Adrenal gland (tissue), 5 donors: ENCODE data around the gene ABLIM2.

Source experiments
- CTCF ChIP-seq, 6 experiments: fragments of 450-650 bp in 4 of 6; fragments of 200-600 bp in 2 of 6; sonication (generic) in 1 of 6; IDR thresholded peaks; 1 replicate in 5 of 6; 2 replicates in 1 of 6; pipeline versions ENCODE4 v1.5.1 to v1.8.0; 2016 to 2021; ENCODE audit warnings: antibody characterized with exemption in 6 of 6, mild to moderate bottlenecking in 2 of 6, moderate library complexity in 1 of 6
- POLR2A ChIP-seq, 2 donors: fragments of 450-650 bp; IDR thresholded peaks; one replicate each; pipeline ENCODE4 v1.6.1; 2017; ENCODE audit warnings: antibody characterized with exemption in 2 of 2, mild to moderate bottlenecking in 2 of 2, moderate library complexity in 1 of 2
- donor health status: DM: no; HTN: no; CAD: no.

GRCh38 chr4:8093587-8094274 is 64.9 kb downstream of the ABLIM2 start:
- TF ChIP-seq CTCF (IDR thresholded peaks at IDR 0.05): no peak
- TF ChIP-seq POLR2A (IDR thresholded peaks at IDR 0.05): no peak
